HepG2 (cell line): ENCODE measurements around the gene ZNF443. TPM values are rescaled to one million over a fixed set of nuclear protein-coding genes. Genes with fewer than 3 reads are reported as not detected.

Source experiments
- ARHGAP35 ChIP-seq: sonication (generic); formaldehyde crosslinking; IDR thresholded peaks from 2 replicates; pipeline ENCODE4 v1.9.0; 2022; ENCODE audit warnings: mild to moderate bottlenecking, inconsistent platforms, moderate library complexity, missing genetic modification reagents, borderline replicate concordance
- GABPA ChIP-seq, 2 experiments: IDR thresholded peaks; 2 replicates each; pipeline ENCODE4 v1.6.1; 2011 to 2016; ENCODE audit warnings: low read depth in 2 of 2, low read length in 1 of 2, missing biosample characterization in 1 of 2, missing genetic modification characterization in 1 of 2
- HOXA9 ChIP-seq: sonication (generic); formaldehyde crosslinking; IDR thresholded peaks from 2 replicates; pipeline ENCODE4 v1.8.1; 2022; ENCODE audit warnings: missing genetic modification reagents, mild to moderate bottlenecking, moderate library complexity, borderline replicate concordance
- HOXD1 ChIP-seq: sonication (generic); formaldehyde crosslinking; IDR thresholded peaks from 2 replicates; pipeline ENCODE4 v1.5.0; 2020; ENCODE audit warnings: missing genetic modification reagents
- KDM4B ChIP-seq: sonication (generic); formaldehyde crosslinking; IDR thresholded peaks from 2 replicates; pipeline ENCODE4 v1.4.0; 2020; ENCODE audit warnings: missing genetic modification reagents
- NFKBIZ ChIP-seq: IDR thresholded peaks from 2 replicates; pipeline ENCODE4 v1.6.1; 2018; ENCODE audit warnings: missing genetic modification reagents, missing compliant biosample characterization
- RXRB ChIP-seq: IDR thresholded peaks from 2 replicates; pipeline ENCODE4 v1.6.1; 2016; ENCODE audit warnings: borderline replicate concordance, missing genetic modification reagents, missing compliant biosample characterization
- SYNCRIP ChIP-seq: fragments of 200-400 bp; formaldehyde crosslinking; IDR thresholded peaks from 2 replicates; pipeline ENCODE4 v1.6.1; 2018; ENCODE audit warnings: mild to moderate bottlenecking, low read depth, low read length; ENCODE audit not compliant: insufficient read depth
- TARDBP ChIP-seq: sonication (generic); formaldehyde crosslinking; IDR thresholded peaks from 2 replicates; pipeline ENCODE4 v1.8.0; 2022; ENCODE audit warnings: mild to moderate bottlenecking, missing genetic modification reagents
- ZFY ChIP-seq: sonication (generic); formaldehyde crosslinking; IDR thresholded peaks from 2 replicates; pipeline ENCODE4 v1.4.0; 2020; ENCODE audit warnings: missing genetic modification reagents
- ZNF207 ChIP-seq: fragments of 450-650 bp; IDR thresholded peaks from 2 replicates; pipeline ENCODE4 v1.6.1; 2016; ENCODE audit warnings: antibody characterized with exemption, borderline replicate concordance
- ZNF264 ChIP-seq: sonication (generic); formaldehyde crosslinking; IDR thresholded peaks from 2 replicates; pipeline ENCODE4 v1.4.0; 2020; ENCODE audit warnings: missing genetic modification reagents
- ZNF451 ChIP-seq: sonication (generic); formaldehyde crosslinking; IDR thresholded peaks from 2 replicates; pipeline ENCODE4 v1.5.0; 2020; ENCODE audit warnings: mild to moderate bottlenecking, missing genetic modification reagents
- ZNF501 ChIP-seq: sonication (generic); formaldehyde crosslinking; IDR thresholded peaks from 2 replicates; pipeline ENCODE4 v1.5.1; 2020; ENCODE audit warnings: mild to moderate bottlenecking, moderate library complexity, missing genetic modification reagents
- ZNF768 ChIP-seq: sonication (generic); formaldehyde crosslinking; IDR thresholded peaks from 2 replicates; pipeline ENCODE4 v1.4.0; 2020; ENCODE audit warnings: missing genetic modification reagents
- ZNF839 ChIP-seq: sonication (generic); formaldehyde crosslinking; IDR thresholded peaks from 2 replicates; pipeline ENCODE4 v1.4.0; 2020; ENCODE audit warnings: missing genetic modification reagents, mild to moderate bottlenecking, borderline replicate concordance
- ZSCAN31 ChIP-seq: sonication (generic); formaldehyde crosslinking; IDR thresholded peaks from 2 replicates; pipeline ENCODE4 v1.5.0; 2020; ENCODE audit warnings: low read depth, mild to moderate bottlenecking, missing genetic modification reagents
- polyA plus RNA-seq, 8 experiments: library from polyadenylated mRNA; depleted of rRNA in 3 of 8; stranded (reverse) in 7 of 8; unstranded in 1 of 8; fragments of >200 nt; fragmentation: Illumina TruSeq in 4 of 8; extraction: Trizol in 4 of 8; gene quantifications; 2 replicates each; pipeline versions ENCODE4 v1.2.1 to v1.2.3, GENCODE V29; 2011 to 2016; ENCODE audit warnings: low read depth in 4 of 8, missing spikeins in 1 of 8, mixed read lengths in 1 of 8; ENCODE audit not compliant: insufficient read depth in 1 of 8
- total RNA-seq, 5 experiments: library from RNA; depleted of rRNA; stranded (reverse); fragments of >200 nt; fragmentation: Illumina TruSeq; extraction: Trizol; gene quantifications; 2 replicates each; pipeline ENCODE4 v1.2.3, GENCODE V29; 2016; ENCODE audit warnings: low read depth in 1 of 5
- TF ChIP-seq, protein P1 (sequence below): sonication (generic); formaldehyde crosslinking; IDR thresholded peaks from 2 replicates; pipeline ENCODE4 v1.4.0; 2020; ENCODE audit warnings: missing genetic modification reagents, mild to moderate bottlenecking, borderline replicate concordance
- TF ChIP-seq, protein P2 (sequence below): sonication (generic); formaldehyde crosslinking; conservative IDR thresholded peaks from 2 replicates; pipeline ENCODE4 v1.4.0; 2020; ENCODE audit warnings: mild to moderate bottlenecking, missing genetic modification reagents, moderate library complexity
- TF ChIP-seq, protein P3 (sequence below): sonication (generic); formaldehyde crosslinking; IDR thresholded peaks from 2 replicates; pipeline ENCODE4 v1.5.1; 2020; ENCODE audit warnings: missing genetic modification reagents, mild to moderate bottlenecking, borderline replicate concordance
- TF ChIP-seq, protein P4 (sequence below): sonication (generic); formaldehyde crosslinking; IDR thresholded peaks from 2 replicates; pipeline ENCODE4 v1.4.0; 2020; ENCODE audit warnings: mild to moderate bottlenecking, missing genetic modification reagents

ZNF443 gene
- total and polyA plus RNA-seq, 2 of the 13 experiments (the other 11 are each of a cell fraction or from before 2014, with no cell fraction given): 3.6 to 19.0 TPM

DNA sequence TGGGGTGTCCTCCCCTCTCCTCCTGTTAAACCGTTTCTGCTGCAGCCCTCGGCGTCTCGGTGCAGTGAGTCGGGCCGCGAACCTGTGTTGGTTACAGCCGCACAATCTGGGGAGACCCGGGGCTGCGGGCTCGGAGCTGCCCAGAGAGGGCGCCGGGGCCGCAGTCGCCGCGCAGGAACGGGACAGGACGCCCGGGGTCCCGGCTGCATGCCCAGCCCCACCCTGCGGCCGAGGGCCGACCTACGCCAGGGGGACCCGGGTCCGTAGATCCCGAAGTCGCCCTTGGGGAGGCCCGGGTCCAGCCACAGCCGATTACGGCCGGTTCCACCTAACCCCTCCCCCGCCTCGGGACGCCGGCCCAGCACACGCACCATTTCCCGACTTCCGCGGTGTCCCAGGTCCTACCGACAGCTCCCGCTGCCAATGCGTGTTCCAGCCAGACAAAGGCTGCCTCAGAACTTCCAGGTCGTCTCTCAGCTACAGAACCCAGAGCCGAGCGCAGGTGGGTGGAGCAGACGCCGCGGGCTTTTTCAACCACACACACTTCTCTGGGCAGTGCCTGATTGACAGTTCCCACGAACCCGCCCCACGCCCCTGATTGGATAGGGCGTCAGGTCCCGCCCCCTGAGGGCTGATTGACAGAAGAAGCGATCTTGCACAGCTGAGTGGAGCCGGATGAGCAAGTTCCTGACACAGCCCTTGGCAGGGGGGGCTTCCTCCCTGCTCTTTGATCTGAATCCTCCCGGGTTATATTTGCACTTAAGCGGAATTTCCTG is at the start of gene ZNF443 (continued):
- TF ChIP-seq ZFY (CRISPR knock-in tag) (peak; percentile 75), GABPA (IDR thresholded peaks at IDR 0.05; ENCODE audit: low read depth, low read length) (peak; percentile 67), GABPA (CRISPR knock-in tag; IDR thresholded peaks at IDR 0.05; ENCODE audit: low read depth) (peak; percentile 91), ZNF264 (CRISPR knock-in tag) (0 out of 2 replicates have a peak, but pooled peaks have one; percentile 12), ZNF768 (CRISPR knock-in tag) (peak; percentile 82; the same call in 1 of the 2 replicates), TARDBP (CRISPR knock-in tag) (peak; percentile 42; the same call in 1 of the 2 replicates), HOXD1 (CRISPR knock-in tag) (no peak), ZSCAN31 (CRISPR knock-in tag) (no peak; the same call in 1 of the 2 replicates), KDM4B (CRISPR knock-in tag) (no peak), ZNF501 (CRISPR knock-in tag) (peak; percentile 47), RXRB (CRISPR knock-in tag) (0 out of 2 replicates have a peak, but pooled peaks have one; percentile 33), SYNCRIP (no peak), ARHGAP35 (CRISPR knock-in tag) (0 out of 2 replicates have a peak, but pooled peaks have one; percentile 41), ZNF451 (no peak), ZNF839 (CRISPR knock-in tag) (no peak), ZNF207 (no peak), NFKBIZ (no peak), HOXA9 (no peak)
- TF ChIP-seq, protein P1, sequence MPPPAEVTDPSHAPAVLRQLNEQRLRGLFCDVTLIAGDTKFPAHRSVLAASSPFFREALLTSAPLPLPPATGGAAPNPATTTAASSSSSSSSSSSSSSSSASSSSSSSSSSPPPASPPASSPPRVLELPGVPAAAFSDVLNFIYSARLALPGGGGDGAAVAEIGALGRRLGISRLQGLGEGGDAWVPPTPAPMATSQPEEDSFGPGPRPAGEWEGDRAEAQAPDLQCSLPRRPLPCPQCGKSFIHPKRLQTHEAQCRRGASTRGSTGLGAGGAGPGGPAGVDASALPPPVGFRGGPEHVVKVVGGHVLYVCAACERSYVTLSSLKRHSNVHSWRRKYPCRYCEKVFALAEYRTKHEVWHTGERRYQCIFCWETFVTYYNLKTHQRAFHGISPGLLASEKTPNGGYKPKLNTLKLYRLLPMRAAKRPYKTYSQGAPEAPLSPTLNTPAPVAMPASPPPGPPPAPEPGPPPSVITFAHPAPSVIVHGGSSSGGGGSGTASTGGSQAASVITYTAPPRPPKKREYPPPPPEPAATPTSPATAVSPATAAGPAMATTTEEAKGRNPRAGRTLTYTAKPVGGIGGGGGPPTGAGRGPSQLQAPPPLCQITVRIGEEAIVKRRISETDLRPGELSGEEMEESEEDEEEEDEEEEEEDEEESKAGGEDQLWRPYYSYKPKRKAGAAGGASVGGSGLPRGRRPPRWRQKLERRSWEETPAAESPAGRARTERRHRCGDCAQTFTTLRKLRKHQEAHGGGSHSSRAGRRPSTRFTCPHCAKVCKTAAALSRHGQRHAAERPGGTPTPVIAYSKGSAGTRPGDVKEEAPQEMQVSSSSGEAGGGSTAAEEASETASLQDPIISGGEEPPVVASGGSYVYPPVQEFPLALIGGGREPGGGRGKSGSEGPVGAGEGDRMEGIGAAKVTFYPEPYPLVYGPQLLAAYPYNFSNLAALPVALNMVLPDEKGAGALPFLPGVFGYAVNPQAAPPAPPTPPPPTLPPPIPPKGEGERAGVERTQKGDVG: no peak
- TF ChIP-seq, protein P2, sequence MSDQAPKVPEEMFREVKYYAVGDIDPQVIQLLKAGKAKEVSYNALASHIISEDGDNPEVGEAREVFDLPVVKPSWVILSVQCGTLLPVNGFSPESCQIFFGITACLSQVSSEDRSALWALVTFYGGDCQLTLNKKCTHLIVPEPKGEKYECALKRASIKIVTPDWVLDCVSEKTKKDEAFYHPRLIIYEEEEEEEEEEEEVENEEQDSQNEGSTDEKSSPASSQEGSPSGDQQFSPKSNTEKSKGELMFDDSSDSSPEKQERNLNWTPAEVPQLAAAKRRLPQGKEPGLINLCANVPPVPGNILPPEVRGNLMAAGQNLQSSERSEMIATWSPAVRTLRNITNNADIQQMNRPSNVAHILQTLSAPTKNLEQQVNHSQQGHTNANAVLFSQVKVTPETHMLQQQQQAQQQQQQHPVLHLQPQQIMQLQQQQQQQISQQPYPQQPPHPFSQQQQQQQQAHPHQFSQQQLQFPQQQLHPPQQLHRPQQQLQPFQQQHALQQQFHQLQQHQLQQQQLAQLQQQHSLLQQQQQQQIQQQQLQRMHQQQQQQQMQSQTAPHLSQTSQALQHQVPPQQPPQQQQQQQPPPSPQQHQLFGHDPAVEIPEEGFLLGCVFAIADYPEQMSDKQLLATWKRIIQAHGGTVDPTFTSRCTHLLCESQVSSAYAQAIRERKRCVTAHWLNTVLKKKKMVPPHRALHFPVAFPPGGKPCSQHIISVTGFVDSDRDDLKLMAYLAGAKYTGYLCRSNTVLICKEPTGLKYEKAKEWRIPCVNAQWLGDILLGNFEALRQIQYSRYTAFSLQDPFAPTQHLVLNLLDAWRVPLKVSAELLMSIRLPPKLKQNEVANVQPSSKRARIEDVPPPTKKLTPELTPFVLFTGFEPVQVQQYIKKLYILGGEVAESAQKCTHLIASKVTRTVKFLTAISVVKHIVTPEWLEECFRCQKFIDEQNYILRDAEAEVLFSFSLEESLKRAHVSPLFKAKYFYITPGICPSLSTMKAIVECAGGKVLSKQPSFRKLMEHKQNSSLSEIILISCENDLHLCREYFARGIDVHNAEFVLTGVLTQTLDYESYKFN (CRISPR knock-in tag): peak; percentile 81; the same call in 1 of the 2 replicates
- TF ChIP-seq, protein P3, sequence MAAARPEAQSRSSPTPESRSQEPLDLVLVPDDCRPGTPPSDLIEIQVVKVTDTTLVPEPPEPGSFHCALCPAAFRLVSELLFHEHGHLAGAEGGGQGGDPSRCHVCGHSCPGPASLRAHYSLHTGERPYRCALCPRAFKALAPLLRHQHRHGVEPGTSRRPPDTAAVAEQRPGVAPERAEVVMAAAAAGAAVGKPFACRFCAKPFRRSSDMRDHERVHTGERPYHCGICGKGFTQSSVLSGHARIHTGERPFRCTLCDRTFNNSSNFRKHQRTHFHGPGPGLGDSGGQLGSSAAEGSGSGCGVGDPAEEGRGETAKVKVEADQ: no peak
- TF ChIP-seq, protein P4, sequence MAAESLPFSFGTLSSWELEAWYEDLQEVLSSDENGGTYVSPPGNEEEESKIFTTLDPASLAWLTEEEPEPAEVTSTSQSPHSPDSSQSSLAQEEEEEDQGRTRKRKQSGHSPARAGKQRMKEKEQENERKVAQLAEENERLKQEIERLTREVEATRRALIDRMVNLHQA (CRISPR knock-in tag): no peak
